GM12801 (cell line): ENCODE results near the gene AK5.

Experiments
- TF ChIP-seq, protein P1 (sequence below): IDR thresholded peaks from one replicate; pipeline ENCODE4 v1.5.1; 2011; ENCODE audit warnings: control low read depth; ENCODE audit not compliant: insufficient read length; ENCODE audit errors: extremely low read depth

AK5 gene

DNA sequence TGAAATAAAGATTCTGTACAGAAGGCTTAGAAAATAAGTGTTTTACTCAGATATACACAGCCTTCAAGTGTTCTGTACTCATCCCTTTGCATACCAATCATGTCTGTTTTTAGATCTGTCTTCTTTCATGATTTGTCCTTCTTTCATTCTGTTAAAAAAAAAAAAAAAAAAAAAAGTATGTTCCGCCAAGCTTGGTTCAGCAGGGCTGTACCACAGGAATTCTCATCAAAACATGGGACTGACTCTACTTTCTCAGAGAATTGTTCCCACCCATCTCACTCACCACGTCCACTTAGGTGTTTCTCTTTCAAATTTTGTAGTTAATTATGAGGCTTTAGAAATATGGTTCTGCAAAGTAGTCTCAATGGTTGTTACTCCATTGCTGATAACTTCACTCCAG, 119.0 kb downstream of the AK5 start:
- TF ChIP-seq, protein P1, sequence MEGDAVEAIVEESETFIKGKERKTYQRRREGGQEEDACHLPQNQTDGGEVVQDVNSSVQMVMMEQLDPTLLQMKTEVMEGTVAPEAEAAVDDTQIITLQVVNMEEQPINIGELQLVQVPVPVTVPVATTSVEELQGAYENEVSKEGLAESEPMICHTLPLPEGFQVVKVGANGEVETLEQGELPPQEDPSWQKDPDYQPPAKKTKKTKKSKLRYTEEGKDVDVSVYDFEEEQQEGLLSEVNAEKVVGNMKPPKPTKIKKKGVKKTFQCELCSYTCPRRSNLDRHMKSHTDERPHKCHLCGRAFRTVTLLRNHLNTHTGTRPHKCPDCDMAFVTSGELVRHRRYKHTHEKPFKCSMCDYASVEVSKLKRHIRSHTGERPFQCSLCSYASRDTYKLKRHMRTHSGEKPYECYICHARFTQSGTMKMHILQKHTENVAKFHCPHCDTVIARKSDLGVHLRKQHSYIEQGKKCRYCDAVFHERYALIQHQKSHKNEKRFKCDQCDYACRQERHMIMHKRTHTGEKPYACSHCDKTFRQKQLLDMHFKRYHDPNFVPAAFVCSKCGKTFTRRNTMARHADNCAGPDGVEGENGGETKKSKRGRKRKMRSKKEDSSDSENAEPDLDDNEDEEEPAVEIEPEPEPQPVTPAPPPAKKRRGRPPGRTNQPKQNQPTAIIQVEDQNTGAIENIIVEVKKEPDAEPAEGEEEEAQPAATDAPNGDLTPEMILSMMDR, result no peak

- TF ChIP-seq, protein P1, result no peak
Measured at GRCh38 chr1:77401384-77401783, 119.6 kb downstream of the AK5 start.

- TF ChIP-seq, protein P1, result no peak
Measured at GRCh38 chr1:77405186-77405585, 123.4 kb downstream of the AK5 start.

DNA sequence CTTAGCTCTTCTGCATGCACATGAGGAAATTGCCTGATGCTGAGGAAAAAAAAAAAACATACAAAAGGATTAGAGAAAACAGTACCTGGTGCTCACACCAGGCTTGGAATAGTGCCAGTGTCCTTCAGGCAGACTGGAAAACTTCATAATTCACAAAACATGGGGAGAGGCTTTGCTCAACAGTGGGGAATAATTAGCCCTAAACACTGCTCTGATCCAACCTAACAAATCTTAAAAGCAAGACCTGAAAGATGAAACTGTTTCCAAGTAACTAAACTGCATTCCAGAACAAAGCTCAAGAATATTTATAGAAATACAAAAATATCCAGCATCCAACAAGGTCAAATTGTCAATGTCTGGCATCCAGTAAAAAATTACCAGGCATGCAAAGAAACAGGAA, 124.8 kb downstream of the AK5 start:
- TF ChIP-seq, protein P1, result no peak

GRCh38 chr1:77407738-77408375, 126.0 kb downstream of the AK5 start:
- TF ChIP-seq, protein P1, result no peak

- TF ChIP-seq, protein P1, result no peak
Measured at GRCh38 chr1:77412069-77412819, 130.4 kb downstream of the AK5 start.

GRCh38 chr1:77412820-77413530, 131.2 kb downstream of the AK5 start:
- TF ChIP-seq, protein P1, result no peak
